GM12864 (cell line): ENCODE results near the gene GDF2.

Source experiments
- DNase-seq: peaks from one replicate; pipeline ENCODE4 v3.0.0-alpha.2; 2011; ENCODE audit warnings: low read depth
- H3K4me3 ChIP-seq: 2 replicates; pipeline ENCODE4 v1.5.1; 2011; ENCODE audit warnings: mild to moderate bottlenecking, low read depth, low read length, control low read depth
- CTCF ChIP-seq: IDR thresholded peaks from 2 replicates; pipeline ENCODE4 v1.5.1; 2011; ENCODE audit warnings: low read depth, mild to moderate bottlenecking, moderate library complexity, low read length, control low read depth, inconsistent platforms; ENCODE audit errors: missing control alignments

The GDF2 gene

GRCh38 chr10:47310090-47310505 is 12.2 kb upstream of the GDF2 start:
- H3K4me3 ChIP-seq = no peak overlapping the region
- no peak for TF ChIP-seq CTCF

GRCh38 chr10:47311193-47311931 is 10.9 kb upstream of the GDF2 start:
- no peak overlapping the region for H3K4me3 ChIP-seq
- no peak for TF ChIP-seq CTCF
- no peak for DNase-seq

More at GRCh38 chr10:47310090-47310505, 12.2 kb upstream of the GDF2 start:
- DNase-seq = no peak

GRCh38 chr10:47311932-47312662 is 10.2 kb upstream of the GDF2 start:
- H3K4me3 ChIP-seq = no peak overlapping the region
- no peak for DNase-seq
- TF ChIP-seq CTCF = peak; percentile 85

GRCh38 chr10:47312663-47312995 is 9.6 kb upstream of the GDF2 start:
- DNase-seq = no peak
- TF ChIP-seq CTCF = no peak
- no peak overlapping the region for H3K4me3 ChIP-seq

GRCh38 chr10:47314416-47314970 is 7.8 kb upstream of the GDF2 start:
- no peak for DNase-seq
- no peak for TF ChIP-seq CTCF

GRCh38 chr10:47315421-47315820 is 6.8 kb upstream of the GDF2 start:
- no peak for TF ChIP-seq CTCF
- DNase-seq = no peak
- H3K4me3 ChIP-seq = no peak overlapping the region

More at GRCh38 chr10:47314416-47314970, 7.8 kb upstream of the GDF2 start:
- H3K4me3 ChIP-seq = no peak overlapping the region

- H3K4me3 ChIP-seq = no peak overlapping the region
- DNase-seq = no peak
- TF ChIP-seq CTCF = no peak
Observed at GRCh38 chr10:47316131-47316530, 6.1 kb upstream of the GDF2 start.
